Measurements from ENCODE around the gene CEL.

The CEL gene

GRCh38 chr9:133104718-133105460, 43.1 kb downstream of the CEL start:
- DNase-seq (ENCODE audit: low spot score), result no peak

DNA sequence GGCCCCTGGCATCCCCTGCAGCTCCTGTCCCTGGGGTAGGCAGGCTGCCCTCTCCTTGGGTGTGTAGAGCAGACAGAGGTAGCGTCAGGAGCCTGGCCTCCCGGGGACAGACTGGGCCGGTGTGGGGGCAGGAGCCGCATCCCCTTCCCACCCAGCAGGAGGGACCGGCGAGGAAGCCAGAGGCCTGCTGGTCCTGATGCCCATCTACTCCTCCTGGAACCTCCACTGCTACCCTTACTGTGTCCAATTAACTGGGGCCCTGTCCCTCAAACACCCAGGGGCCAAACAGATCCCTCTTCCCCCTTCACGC, 43.6 kb downstream of the CEL start:
- no peak for DNase-seq (ENCODE audit: low spot score)

DNA sequence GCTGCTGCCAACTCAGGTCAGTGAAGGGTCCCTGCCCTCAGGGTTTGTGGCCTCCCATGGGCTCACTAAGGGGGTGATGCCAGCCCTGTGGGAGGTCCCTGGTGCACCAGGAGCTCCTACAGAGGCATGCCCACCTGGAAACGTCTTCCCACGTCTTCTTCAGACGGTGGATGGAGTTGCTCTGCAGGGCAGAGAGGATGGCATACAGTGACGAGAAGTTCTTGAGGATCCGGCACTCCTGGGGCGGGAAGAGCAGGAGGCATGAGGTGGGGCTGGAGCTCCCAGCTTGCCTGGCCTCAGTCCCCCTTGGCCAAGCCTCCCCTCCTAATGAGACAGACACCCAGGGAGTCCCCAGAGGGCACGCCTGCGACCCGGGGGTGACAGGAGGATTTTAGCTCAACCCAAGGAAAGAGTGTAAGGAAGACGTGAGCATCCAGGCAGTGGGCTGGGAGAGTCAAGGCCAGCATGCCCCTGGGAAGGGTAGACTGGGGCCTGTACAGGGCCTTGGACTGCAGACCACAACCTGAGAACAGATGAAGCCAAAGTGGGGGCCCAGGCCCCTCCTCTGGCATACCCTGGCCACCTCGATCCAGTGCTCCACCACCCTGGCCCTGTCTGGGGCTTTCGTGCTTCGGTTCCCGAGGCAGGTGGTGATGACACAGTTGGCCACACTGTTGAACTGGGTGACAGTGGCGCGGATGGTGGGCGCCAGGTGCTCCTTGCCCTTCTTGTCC, 44.9 kb downstream of the CEL start:
- no peak for DNase-seq (ENCODE audit: low spot score)

DNA sequence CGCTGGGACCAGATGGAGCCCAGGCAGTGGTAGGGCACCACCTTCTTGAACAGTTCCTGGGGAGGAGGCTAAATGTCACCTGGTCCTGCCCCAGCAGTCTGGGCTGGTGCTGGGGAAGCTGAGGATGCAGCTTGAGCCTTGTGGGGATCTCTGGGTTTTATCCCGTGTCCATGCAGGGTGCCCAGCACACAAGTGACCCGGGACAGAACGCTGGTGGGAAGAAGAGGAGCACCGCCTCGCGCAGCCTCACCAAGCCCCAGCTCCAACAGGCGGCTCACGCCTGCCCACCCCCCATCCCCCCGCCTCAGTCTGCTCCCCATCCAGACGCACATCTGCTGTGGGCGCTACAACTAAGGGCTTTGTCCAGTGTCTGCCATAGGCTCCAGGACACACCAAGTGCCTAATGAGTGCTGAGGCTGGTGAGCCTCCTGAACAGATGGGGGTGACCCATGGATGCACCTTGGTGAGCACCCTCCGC, 45.5 kb downstream of the CEL start:
- DNase-seq (ENCODE audit: low spot score), result no peak

DNA sequence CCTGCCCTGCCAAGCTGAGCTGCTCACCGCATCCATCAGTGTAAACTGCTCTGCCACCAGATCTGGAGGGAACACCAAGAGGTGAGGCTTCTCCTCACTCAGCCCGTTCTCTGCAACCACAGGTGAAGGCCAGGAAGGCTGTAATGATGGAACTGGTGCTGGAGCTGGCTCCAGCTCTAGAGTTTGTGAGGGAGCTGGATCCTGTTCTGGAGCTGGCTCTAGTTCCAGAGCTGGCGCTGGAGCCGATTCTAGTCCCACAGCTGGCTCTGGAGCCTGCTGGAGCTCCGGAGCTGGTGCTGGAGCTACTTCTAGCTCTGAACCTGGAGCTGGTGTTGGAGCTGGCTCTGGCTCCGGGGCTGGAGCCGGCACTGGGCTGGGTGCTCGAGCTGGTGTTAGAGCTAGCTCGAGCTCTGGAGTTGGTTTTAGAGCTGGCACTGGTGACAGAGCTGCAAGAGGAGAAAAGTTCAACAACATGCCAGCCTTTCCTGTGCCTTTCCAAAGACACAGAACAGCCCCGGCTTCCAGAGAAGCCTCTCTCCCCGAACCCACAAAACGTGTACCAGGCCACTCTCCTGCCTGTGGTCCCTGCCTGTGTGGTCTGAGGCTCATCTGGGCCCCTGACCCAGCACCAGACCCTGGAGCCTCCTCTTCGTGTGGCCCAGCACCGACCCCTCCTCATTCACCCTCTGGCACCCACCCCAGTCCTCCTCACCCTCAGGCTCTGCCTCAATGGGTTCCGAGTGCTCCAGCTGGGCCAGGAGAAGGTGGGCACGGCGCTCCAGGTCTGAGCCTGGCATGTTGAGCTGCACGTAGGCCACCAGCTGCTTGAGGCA, 46.4 kb downstream of the CEL start:
- DNase-seq (ENCODE audit: low spot score), result no peak

GRCh38 chr9:133108794-133109641, 47.2 kb downstream of the CEL start:
- no peak for DNase-seq (ENCODE audit: low spot score)

- no peak for DNase-seq (ENCODE audit: low spot score)
These were observed 48.3 kb downstream of the CEL start for GRCh38 chr9:133109931-133110650.

- no peak for DNase-seq (ENCODE audit: low spot score)
These were observed 50.3 kb downstream of the CEL start for GRCh38 chr9:133111808-133112662.

GRCh38 chr9:133112663-133113026, 50.9 kb downstream of the CEL start:
- DNase-seq (ENCODE audit: low spot score), result no peak

- DNase-seq (ENCODE audit: low spot score), result no peak
These were observed 51.6 kb downstream of the CEL start for GRCh38 chr9:133113163-133113948.

- no peak for DNase-seq (ENCODE audit: low spot score)
These were observed 52.4 kb downstream of the CEL start for GRCh38 chr9:133113949-133114885.

DNA sequence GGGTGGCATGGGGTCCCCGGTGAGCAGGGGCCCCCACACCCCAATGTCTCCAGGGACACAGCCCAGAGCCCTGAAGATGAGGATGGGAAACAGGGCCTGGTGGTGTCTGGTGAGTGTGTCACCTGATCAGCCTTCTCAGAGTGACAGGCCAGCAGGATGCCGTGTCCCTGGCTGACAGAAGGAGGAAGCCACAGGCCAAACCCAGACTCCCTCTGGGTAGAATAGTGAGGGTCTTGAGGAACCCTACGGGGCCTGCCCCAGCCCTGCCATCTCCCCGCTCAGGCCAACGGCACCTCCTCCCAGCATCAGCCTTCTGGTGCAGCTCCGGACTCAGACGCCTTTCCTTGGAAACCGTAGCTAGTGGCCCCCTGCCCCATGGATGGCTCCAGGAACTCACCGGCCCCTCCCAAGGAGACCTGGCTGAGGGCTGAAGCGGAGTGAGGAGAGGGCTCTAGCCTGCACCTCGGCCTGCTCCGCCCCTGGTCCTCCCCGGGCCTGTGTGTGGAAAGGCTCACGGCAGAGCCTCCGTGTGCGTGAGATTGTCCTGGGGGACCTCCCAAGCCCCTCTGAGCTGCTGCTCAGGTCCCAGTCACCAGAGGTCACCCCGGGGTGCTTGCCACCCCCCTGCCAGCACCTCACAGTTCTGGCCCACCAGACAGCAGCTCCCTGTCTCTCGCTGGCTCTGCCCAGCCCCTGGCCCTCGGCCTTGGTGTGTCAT, 53.3 kb downstream of the CEL start:
- DNase-seq (ENCODE audit: low spot score), result no peak

DNA sequence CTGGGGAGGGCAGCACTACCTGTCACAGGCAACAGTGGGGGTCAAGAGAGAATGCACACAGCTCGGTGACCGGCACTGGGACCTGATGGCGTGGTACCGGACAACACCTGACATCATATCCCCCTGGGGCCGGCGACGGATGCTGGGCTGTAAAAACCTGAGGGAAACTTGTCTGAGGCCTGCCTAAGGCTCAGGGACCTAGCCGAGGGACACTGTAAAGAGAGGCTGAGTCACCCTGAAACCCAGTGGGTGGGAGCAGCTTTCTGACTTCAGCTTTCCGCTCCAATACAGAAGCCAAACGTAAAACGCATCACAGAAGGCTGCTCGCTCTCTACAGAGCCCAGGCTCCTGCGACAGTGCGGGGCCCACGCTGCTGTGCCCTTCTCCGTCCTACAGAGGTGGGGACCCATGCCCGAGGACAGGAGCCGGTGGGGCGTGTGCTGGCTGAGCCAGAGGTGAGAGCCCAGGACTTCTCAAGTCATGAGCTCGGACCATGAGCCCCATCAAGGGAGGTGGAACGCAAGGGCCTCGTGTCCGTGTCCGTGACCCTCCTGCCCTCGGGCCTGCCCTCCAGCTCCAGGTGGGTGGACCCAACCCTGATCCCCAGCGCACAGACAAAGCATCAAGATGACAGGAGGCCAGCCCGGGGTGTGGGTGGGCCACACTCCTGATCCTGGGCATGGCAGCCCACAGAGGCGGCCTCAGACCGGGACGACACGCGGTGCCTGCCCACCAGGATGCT, 54.0 kb downstream of the CEL start:
- no peak for DNase-seq (ENCODE audit: low spot score)

GRCh38 chr9:133116346-133117231, 54.8 kb downstream of the CEL start:
- no peak for DNase-seq (ENCODE audit: low spot score)

DNA sequence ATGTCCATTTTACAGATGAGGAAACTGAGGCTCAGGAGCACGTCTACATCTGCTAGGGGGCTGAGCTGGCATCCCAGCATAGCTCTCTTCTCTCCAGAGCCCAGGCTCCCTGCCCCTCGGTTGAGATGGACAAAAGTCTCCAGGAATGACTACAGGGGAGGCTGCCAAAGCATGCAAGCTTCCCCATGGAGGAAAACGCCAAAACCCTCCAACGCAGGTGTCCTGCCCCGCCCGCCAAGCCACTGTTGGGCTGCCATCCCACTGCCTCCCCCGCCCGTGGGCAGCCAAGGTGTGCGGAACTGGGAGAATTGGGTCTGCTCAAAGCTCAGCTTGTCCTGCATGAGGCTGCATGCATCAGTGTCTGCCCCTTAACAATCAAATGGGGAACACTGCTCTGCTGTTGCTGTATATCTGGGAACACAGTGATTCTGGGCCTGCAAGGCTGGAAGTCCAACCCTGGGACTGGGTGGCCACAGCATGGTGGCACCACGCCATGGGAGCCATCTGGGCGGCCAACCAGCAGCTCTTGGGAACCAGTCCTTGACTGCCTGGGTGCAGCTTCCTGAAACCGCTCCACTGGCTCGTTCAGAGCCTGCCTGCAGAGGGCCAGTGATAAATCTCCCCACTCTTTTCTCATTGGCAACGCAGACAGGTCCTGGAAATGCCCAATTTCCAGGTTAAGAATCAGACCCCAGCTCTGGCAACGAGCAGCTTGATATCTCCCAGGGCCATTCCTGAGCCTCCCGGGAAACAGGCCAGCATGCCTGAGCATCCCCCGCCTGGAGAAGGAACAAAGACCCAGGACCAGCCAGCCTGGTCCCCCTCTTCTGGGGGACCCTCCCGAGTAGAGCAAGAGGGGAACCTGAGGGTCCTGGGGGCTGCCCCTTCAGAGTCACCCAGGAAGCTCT, 55.7 kb downstream of the CEL start:
- no peak for DNase-seq (ENCODE audit: low spot score)

Measured in HuH-7.5 (cell line).